IPS-NIHi7 (cell line): Measurements from ENCODE around the gene MACROD2.

ENCODE experiments used
- DNase-seq: peaks from one replicate; pipeline ENCODE4 v3.0.0; 2012; ENCODE audit warnings: mixed read lengths; ENCODE audit errors: extremely low spot score

Gene MACROD2

DNA sequence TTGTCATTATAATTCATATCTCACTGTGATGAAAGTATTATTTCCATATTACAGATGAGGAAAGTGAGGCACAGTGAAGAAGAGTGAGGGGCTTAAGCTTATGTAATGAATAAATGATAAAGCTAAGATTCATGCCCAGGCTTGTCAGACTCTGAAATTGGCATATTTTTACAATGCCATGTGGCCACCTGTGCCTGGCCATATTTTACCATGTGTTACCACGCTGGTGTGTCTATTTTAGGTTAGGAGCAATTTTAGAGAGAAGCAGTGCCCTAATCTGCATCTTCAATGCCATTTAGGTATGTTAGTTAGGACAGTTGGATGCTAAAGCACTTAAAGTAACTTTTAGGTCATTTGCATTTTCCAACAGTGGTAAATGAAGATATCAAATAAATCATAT lies 530.1 kb downstream of the MACROD2 start:
- DNase-seq: no peak

DNA sequence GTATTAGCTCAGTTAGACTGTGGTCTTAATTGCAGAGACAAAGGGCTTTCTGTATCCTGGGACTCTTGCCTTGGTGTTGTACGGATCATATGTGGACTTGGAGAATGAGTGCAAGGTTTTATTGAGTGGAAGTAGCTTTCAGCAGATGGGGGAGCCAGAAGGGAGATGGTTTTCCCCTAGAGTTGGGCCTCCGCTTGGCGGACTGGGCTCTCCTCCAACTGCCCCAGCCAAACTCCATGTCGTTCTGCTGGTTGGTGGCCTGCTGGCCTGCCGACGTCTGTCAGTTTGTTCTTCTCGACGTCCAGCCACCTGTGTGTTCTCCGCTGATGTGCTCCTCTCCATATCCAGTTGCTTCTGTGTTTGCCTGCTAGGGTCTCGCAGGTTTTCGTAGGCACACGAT lies 531.6 kb downstream of the MACROD2 start:
- DNase-seq: no peak

DNA sequence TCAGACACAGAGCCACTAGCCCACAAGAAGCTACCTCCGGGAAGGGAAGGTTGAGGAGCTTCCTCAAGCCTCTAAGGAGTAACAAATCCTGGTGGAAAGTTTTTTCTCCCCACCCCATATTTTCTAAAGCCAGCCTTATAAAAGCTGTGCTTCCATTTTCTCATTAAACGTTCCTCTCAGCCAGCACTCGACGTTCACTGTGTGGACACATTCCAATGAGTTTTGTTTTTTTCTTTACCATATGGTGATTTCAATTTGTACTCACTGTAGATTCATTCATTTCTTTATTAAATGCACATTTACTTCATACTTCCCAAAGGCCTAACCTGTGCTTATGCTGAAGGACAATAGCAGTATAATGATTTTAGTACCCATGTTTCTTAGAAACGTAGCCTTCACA lies 536.5 kb downstream of the MACROD2 start:
- DNase-seq: no peak

DNA sequence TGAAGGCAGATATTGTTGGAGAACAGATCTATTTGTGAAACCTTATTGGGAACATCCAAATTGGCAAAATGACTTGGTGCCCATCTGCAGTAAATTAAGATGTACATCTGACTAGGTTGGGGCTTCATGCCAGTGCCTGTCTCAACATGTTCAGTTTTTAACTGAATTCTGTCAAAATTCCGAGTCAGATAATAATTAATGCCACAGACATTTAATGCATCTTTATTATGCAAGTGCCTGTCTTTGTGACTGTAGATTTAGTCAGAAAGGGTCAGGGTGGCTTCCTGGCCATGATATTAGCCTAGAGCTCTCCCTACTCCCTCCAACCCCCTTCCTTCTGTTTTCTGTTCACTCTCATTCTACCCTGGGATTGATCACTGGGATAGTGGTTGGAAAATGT lies 541.4 kb downstream of the MACROD2 start:
- DNase-seq: no peak

DNA sequence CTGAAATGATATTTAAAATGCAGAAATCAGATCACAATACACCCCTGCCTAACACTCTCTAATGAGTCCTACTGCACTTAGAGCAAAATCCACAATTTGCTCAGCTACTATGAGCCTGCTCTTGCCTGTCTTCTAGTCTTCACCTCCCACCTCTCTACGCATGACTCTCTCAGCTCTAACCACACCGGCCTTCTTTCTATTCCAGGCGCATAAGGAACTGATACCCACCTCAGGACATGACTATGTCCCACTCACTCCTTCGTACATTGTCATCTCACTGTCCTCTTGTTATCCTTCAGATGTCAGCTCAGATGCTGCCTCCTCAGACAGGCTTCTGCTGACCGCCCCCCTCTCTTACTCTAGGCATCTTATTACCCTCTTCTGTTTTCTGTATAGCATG lies 543.1 kb downstream of the MACROD2 start:
- no peak for DNase-seq

DNA sequence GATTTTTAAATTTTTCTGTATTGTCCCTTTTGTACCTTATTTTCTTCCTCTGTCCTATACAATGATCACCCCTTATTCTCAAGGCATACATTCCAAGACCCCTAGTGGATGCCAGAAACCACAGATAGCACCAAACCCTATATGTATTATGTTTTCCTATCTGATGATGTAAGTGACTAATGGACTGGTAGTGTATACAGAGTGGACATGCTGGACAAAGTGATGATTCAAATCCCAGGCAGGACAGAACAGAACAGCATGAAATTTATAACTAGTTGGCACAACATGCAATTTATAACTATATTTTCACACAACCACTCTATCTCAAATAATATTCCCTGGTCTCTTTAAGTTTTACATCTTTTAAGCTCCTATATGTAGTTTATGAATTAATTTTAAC lies 547.7 kb downstream of the MACROD2 start:
- DNase-seq: no peak

DNA sequence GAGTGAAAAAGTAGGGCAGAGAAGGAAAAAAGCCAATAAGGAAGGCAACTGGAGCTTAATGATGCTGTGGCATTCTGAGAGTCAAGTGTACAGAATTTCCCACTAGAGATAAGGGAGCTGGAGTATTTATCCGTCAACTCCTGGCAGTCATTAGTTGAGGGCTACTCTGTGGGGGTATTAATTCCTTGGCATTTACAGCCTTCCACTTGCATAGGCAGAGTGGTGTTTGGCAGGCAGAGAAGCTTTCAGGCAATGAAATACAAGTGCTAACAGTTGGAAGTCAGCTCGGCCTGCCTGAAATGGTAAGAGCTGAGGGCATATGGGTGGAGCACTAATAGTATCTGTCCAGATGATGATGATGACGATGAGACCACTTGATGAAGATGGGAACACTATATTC lies 549.4 kb downstream of the MACROD2 start:
- DNase-seq: no peak

DNA sequence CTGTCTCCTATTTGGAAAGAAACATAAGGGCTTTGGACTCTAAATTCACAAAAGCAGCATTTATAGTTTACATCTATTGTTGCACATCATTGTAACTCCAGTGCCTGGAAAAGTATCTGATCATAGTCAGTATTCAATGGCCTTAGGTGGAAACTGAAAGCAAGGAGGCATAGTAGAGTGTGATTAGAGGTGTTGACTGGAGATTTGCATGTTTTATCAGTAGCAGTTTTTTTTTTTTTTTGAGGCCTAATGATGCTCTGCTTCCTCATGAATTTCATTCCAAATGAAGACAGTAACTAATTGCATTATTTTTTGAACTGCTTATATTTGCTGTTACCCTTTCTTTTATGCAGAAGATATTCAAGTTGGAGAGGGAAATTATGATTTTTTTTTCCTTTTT lies 555.3 kb downstream of the MACROD2 start:
- no peak for DNase-seq

DNA sequence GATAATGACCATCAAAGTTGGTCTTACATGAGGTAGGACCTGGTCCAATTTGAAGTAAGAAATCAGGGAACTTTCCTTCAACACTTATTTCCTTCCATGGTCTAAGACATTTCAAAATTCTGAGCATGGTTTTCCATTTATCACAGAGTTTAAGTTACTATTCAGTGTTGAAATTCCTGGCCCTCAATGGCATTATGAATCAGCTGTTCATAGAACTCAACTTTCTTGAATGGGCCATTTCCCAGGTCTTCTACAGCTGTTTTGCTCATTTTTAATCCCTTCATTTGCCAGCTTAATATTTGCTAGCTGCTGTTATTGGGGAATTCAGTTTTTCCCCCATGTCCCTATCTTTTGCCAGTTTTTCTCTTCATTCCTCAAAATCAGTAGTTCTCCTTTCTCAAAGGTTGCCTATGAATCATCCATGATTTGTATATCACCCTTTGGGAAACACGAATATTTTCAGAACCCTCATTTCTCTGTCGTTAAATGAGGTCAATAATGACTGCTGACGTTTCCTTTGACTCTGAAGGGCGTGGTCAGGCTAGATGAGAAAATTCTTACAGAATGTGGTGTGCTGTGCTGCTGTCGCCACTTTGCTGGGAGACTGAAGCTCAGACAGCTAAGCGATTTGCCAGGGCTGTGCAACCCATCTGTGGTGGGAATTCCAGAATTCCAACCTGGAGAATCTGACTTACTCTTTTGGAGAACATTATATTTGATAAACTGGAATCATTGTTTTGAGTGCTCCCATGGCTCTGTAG lies 558.6 kb downstream of the MACROD2 start:
- no peak for DNase-seq

DNA sequence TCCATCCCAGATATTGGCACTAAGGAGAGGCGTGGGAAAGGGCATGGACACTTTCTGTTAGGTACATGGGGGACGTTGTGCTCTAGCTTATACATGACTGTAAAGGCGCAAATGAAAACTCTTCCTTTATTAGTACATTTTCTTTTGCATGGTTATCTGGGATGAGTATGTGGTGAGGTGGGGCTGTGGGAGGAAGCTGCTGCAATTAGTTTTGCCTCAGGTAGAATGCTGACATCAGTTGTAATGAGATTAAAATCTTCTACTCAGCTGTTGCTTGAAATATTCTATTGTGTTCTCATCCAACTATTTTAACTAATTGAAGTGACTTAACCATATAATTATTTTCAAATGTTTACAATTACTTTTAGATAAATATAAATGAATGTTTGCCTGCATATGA lies 560.4 kb downstream of the MACROD2 start:
- no peak for DNase-seq

DNA sequence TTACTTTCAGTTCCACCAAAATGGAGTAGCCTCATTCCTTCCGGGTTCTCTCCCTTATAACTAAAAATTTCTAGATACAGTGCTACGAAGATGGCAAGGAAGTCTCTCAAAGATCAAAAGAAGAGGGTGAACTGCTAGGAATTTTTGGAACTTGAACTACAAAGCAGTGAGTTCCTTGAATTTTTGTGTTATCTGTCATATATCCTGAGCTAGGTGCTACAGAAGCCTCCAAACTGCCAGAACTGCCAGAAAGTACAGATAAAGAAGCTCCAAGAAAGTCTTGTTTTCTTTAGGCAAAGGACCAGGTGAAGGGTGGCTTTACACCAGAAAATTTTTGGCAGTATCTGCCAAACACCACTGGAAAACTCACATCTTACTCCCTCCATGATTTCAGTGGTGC lies 560.9 kb downstream of the MACROD2 start:
- DNase-seq: no peak

DNA sequence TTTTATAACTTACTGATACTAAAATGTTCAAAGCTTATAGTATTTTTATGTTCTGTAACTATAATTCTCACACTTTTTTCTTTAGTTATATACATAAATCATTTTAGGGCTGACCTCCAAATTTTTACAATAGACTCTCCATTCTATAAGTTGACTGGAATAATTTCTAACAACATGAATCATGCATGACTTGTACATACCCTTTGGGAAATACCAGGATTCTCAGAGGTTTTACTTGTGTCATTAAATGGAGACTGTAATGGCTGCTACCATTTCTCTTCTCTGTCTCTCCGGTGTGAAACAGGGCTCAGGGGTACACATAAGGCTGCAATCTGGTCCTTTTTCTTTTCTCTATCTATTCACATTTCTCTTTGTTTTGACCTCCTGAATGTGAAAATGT lies 564.3 kb downstream of the MACROD2 start:
- no peak for DNase-seq

DNA sequence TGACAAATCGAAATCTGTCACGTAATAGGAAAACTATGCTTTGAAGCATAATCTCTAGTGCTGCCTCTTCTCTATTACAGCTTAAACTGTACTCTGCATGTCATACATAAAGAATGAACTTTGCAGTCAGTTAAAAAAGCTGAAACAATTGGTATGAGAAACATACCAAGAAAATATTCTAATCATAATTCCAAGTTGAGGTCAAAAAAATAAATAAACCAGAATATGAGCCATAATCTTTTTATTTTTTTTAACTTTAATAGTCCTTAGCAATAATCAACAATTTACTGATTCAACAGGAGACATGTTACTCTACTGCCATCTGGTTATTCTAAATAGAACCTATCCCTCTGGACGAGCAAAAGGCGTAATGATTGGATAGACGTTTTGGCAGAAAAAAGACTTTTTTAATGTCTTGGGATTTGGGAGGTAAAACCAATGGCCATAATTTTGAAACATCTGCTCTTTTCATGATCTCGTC lies 566.5 kb downstream of the MACROD2 start:
- no peak for DNase-seq

DNA sequence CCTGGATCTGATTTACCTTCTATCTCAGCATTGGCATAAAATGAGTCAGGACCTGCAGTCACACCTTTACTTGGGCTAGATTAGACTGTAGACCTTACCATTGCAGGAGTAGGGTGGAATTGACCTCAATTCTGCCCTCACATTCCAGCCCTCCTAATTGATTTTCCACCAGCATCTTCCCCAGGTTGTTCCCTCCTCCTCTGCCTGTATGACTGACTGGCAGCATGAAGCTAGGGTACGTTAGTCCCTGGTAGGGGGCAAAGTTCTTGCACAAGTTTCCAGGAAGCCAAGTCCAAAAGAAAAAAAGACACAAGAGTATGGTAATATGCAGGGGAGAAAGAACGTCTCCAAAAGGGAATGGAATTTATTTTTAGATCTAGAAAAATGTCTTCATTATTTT lies 567.7 kb downstream of the MACROD2 start:
- DNase-seq: no peak

DNA sequence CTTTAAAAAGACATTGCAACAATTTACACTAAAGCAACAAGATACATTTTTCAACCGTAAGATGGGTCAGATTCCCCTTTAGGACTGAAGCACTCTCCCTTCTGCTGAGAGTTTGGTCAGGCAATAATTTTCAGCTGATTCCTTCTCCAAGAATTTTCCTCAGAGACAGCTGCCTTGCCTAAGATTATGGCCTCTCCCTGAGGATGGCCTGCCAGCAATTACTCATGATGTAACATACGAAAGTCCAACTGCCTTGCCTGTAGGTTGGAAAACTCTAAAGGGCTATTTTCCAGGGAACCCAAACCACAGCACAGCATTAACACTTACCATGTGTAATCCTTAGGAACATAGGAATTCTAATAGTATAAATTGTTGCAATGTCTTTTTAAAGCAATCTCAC lies 571.2 kb downstream of the MACROD2 start:
- no peak for DNase-seq

DNA sequence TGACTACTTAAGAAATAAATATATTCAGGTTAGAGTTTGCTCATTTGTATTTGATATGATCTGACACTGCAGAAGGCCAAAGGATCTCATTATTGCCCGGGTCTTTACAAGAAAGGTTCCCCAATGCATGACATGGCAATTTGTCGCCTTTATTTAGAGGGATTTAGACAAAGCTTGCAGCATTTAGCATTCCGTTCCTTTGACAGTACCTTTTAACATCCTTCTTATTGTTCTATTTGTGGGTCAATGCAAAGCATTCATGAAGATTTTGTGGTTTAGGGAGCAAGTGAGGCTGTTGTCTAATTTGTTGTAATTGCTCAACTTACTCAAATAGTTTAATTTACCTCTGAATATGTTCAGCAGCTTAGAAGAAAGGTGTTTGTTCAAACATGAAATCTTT lies 572.9 kb downstream of the MACROD2 start:
- no peak for DNase-seq

DNA sequence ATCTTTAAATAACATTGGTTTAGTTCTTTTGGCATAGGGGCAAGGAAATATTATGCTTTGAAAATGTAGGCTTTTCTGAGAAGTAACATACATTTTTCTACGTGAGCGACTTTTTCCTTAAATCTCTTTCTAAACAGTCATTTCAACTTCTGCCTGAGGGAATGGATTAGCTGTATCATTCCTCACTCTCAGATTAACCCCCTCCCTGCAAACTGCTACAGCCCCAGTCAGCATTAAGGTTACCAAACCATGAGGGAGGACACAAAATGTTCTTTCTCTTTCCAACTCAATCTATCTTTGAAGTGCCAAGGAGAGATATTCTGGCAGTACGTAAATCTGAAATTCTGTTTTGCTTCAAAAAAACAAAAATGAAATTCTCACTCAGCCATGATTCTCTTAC lies 573.4 kb downstream of the MACROD2 start:
- DNase-seq: no peak

DNA sequence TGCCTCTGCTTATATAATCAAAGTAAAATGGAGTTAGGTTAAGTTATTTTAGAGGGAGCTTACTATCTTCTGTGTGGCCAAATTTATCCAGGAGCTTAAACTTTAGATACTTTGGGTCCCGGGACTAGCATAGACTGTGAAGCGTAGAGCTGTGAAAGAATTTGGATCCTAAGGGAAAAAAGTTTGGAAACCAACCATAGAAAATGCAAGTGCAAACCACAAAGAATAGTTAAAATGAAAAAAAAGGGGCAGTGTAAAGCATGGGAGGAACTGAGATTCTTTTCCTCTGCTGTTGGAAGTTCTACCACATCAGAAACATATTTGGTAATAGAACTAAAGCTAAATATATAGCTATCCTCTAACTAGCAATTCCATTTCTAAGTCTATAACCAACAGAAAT lies 574.3 kb downstream of the MACROD2 start:
- DNase-seq: no peak

DNA sequence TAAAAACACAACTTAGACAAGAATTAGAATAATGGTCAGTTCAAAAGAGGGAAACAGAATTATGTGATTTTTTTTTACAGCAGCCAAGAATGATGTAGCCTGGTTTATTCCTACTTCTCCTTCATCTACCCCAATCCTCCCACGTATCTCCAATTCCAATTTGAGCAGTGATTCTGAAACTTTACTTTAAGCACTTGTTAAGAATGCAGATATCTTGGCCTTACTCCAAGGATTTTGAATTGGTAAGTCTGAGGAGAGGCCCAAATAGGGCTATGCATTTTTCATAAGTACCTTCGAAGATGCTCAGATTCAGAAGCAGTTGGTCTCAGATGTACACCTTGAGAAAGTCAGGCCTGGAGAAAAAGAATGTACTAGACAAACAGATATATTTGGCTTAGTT lies 575.5 kb downstream of the MACROD2 start:
- no peak for DNase-seq

DNA sequence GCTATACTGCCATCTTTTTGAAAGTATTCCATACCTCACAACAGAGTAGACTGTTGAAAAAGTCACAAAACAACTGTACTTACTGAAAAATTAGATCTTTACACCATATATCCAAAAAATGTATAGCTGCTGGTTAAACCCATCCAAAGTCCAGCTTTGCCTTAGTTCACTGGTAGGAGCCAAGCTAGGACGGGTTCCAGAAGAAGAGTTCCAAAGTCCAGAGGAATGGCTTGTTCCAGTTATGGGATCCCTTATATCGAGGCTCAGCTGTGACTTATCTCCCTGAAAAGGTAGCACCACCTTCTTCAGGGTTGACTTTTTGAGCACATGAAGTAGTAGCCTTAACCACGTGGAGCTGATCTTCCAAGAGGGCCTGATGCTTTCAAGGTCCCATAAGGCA lies 578.4 kb downstream of the MACROD2 start:
- no peak for DNase-seq

DNA sequence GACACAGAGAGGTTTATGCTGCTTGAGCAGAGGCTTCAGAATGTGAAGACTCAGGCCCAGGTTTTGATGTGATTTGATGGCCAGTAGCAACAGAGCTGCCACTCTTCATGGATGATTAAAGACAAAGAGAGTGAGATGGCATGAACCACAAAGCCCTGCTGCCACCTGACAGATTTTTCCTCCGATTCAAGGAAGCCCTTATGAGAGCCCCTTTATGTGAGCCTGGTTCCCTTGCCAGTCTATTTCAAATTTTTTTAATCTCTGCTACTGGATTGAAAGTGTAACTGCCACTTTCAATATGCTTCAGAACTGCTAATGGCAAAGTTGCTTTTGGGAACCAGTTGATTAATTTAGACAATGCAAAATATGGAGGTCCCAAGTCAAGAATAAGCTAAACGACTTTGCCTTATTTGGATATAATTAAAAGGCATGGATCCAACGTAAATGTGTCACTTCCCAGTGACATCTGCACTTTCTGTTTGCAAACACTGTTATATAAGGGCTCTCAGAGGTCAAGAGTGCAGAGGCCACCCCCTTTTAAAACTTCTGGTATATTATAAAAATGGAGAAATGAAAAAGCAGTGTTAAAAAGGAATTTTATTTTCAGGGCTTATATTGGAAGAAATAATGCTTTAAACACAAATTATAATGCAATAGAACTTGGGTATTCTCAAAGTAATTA lies 581.0 kb downstream of the MACROD2 start:
- no peak for DNase-seq

DNA sequence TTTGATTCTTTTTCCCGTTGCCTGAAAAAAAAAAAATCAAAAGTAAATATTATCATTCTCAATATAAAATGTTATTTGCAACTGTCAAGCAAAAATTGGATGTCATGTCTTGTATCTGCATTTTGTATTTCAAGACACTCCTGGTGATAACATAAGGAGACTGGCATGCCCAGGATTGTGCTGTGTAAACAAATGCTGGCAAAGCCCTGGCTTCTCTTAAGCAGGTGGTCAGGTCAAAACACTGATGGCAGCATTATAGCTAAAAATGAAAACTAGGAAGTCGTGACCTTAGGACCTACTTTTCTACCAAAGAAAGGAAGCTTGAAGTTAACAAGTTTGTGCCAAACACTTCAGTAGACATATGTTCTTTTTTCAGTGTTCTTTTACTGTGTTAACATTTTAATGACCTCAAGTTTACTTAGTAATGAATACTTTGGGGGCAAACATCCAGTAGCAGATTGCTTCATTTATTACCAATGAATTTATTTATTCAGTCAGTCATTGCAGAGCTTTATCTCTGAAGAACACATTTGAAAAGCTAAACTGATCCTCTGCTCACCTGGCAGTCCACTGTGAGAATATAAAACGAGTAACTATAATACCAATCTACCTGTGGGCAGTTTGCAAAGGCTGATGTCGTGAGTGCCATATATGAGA lies 585.2 kb downstream of the MACROD2 start:
- DNase-seq: no peak

DNA sequence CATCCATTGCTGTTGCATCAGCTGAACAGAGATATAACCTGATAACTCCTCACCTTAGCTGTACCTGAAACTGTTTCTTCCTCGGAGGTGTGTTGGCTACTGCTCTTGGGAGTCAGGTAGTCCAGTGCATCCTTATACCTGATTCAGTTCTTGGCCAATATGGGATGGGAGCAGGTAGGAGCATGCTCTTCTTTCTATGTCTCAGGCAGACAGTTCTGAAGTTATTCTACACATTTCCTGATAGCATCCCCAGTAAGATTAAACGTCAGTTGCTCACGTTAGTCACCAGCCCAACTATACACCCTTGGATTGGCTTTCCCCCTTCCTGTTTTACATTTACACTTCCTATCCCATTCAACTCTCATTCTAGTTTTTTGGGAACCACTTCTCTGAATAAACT lies 586.4 kb downstream of the MACROD2 start:
- no peak for DNase-seq
